RKO (cell line): ENCODE data around the gene PLEKHM3.
A peak's percentile ranks its signal among the peaks of the same experiment; 100 is the strongest.
"Not testable (repeated sequence)": the region's sequence is repeated elsewhere in the genome, so short reads cannot be mapped to it uniquely, and the experiment has no call there.

ENCODE experiments used
- DNase-seq: peaks from one replicate; pipeline ENCODE4 v3.0.0-alpha.2; 2016; ENCODE audit warnings: low spot score

The PLEKHM3 gene

DNA sequence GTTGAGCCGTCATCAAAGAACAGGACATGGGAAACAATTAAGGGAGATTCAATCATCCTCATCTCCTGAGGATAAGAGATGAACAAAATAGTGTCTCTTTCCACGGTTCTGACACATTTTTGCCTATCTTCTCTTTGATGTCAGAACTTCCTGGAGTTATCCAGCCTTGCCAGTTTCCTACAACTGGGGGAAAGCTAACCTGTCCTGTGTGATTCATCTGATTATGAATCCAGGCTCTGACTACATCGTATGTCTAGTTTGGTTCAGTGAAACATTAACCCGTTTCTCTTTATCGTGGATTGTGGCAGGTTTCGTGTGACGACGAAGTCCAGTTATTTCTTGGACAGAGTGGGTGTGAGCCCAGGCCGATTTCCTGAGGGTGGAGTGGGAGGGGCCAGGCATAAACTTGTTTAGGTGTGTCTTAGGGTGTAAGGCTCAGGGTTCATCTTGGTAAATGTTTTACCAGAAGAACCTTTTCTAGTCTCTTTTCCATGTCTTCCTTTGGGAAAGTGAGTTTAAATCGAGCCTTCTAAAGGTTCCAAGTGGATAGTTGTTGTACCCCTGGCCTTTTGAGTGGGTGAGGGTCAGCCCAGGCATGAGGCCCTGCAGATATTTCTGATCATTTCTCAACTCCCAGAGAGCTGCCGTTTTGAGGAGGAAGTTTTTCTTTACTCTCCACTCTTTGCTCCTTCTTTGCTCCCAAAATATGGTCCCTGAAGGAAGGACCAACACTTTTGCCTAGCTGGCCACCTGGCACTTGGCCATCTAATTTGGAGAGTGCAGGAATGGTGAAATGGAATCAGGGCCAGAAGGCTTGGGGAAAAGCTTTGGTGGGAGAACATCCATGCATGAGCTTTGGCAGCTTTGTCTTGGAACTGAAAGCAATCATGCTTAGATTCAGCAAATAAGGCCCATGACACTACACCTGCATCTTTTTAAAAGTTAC lies 205.2 kb downstream of the PLEKHM3 start:
- no peak for DNase-seq

DNA sequence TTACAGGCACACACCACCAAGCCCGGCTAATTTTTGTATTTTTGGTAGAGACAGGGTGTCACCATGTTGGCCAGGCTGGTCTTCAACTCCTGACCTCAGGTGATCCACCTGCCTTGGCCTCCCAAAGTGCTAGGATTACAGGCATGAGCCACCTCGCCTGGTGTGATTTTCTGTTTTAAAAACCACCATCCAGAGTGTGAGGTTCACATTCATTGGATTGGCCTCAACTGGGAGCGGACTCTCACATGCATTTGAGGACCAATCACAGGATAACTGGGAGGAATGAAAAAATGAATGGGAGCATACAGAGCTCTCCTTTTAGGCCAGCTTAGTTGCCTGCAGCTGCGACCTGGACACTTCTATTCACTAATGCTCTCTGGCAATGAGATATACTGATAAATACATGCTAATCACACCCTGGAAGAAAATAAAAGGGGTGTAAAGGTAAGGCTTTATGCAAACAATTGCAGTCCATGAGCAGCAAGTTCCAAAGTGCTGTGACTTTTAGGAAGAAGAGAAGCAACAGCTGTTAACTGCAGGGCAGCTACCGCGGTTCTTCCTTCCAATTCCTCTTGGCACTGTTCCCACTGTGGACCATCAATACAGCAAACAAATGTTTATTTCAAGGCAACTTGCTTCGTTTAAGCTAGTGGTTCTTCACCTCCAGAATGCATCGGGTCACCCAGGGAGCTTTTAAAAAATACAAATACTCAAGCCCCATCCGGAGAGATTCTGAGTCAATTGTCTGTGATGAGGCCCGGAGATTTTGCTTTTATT lies 206.1 kb downstream of the PLEKHM3 start:
- DNase-seq = no peak

DNA sequence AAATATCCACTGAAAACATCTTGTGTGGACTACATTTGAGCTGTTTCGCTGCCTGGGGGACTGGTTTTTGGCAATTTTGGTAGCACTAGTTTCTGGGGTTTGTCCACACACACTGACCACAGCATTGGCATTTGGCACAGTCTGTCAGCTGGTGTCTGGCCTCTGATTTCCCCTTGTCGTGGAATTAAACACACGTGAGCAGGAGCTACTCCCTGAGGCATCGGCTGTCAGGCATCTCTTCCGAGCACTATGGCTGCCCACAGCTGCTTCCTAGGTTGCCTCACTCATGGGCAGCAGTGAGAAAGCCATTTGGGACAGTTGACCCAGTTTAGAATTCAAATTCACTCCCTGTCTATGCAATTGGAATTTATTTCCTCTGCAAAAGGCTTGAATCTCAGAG lies 208.8 kb downstream of the PLEKHM3 start:
- DNase-seq = no peak

GRCh38 chr2:207815254-207815653 lies 210.1 kb downstream of the PLEKHM3 start:
- DNase-seq = no peak

DNA sequence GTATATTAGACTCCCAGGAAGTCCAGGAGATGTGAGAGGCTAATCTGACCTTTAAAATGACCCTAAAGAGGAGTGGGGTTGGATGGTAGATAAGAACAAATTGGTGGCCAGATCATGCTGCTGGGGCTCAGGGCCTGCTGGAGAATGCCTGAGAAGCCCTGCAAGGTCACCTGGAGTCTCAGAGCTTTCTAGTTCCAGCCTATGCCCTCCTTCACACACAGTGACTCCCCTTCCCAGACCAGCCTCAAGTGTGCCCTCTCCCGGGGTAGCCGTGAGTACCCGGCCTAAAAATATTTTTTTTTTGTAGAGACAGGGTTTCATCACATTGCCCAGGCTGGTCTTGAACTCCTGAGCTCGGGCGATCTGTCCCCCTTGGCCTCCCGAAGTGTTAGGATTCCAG lies 211.4 kb downstream of the PLEKHM3 start:
- no peak for DNase-seq

GRCh38 chr2:207813221-207813916 lies 212.0 kb downstream of the PLEKHM3 start:
- no peak for DNase-seq

- no peak for DNase-seq
Measured at GRCh38 chr2:207812726-207813080, 212.6 kb downstream of the PLEKHM3 start.

DNA sequence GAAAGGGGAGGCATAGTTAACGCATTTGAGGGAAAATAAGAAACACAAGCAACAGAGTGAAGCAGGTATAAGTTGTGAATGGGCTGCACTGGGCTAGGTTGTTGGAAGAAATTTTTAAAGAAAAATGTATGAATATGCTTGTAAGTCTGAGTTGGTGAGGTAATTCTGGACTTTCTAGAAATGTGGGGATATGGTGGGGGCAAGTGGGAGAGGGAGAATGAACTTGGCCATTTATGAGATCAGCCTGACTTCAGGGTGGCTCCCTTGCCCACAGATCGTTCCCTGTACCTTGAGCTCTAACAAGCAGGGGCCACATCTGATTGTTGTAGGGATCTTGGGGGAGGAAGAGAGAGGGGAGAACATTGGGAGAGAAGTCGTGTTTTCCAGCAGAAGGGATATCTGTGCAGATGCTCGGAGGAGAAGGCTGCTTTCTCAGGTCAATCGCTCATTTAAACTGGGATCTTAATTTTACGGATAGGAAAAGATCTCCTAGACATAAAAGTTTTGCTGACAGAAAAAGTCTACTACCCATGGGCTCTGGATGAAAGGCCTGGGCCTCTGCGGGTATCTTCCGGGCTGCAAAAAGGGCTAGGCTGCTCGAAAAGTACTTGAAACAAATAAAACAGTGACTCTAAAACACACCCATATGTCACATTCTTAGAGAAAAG lies 213.1 kb downstream of the PLEKHM3 start:
- DNase-seq = no peak

DNA sequence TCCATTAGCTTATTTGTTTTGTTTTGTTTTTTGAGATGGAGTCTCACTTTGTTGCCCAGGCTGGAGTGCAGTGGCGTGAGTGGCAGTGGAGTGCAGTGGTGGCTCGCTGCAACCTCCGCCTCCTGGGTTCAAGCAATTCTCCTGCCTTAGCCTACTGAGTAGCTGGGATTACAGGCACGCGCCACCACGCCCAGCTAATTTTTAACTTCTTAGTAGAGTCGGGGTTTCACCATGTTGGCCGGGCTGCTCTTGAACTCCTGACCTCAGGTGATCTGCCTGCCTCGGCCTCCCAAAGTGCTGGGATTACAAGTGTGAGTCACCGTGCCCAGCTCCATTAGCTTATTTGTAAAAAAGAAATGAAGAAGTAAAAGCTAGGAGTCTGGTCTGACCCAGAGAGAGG lies 213.7 kb downstream of the PLEKHM3 start:
- DNase-seq = not testable (repeated sequence)

DNA sequence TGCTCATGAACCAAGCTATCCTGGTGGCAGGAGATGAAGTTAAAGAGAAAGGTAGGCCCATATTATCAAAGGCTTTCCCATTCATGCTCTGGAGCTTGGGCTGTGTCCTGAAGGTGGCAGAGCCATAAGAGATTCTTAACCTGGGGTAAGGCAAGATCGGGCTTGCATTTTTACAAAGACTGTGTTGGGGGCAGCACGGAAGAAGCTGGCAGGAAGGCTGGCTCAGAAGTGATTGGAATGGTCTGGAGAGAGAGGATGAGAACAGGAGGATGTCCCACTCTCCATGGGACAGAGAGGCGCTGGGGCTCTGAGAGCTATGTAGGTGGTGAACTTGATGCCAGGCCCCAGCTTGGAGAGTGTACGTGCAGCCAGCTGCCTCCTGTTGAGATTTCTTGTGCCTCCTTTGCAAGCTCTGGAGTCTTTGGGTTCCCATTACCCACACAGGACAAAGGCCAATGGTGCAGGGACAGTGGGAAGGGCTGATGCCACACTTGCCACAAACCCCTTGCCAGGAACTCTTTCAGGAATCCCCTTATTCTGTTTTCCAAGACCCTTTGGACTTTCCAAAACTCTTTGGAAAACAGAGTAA lies 215.0 kb downstream of the PLEKHM3 start:
- DNase-seq = no peak

DNA sequence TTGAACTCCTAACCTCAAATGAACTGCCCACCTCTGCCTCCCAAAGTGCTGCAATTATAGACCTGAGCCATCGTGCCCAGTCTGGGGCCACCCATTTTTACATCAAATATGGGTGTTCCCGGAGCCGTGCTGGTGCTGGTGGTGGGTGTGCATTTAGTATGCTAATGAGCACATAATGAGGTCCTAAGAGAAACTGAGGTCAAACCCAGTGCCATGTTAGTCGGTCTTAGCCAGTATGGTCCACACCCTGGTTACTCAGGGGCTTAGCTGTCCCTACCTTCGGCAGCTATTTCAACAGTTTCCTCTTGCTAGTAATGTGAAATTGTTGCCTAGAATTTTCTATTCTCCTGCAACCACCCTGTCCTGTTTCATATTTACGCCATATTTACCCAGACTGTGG lies 217.2 kb downstream of the PLEKHM3 start:
- DNase-seq = no peak

GRCh38 chr2:207807516-207807915 lies 217.8 kb downstream of the PLEKHM3 start:
- DNase-seq = no peak

- DNase-seq = peak; percentile 18
Measured at GRCh38 chr2:207805566-207806226, 219.6 kb downstream of the PLEKHM3 start.

- DNase-seq = no peak
Measured at GRCh38 chr2:207802650-207803049, 222.7 kb downstream of the PLEKHM3 start.

GRCh38 chr2:207801259-207801658 lies 224.1 kb downstream of the PLEKHM3 start:
- no peak for DNase-seq

DNA sequence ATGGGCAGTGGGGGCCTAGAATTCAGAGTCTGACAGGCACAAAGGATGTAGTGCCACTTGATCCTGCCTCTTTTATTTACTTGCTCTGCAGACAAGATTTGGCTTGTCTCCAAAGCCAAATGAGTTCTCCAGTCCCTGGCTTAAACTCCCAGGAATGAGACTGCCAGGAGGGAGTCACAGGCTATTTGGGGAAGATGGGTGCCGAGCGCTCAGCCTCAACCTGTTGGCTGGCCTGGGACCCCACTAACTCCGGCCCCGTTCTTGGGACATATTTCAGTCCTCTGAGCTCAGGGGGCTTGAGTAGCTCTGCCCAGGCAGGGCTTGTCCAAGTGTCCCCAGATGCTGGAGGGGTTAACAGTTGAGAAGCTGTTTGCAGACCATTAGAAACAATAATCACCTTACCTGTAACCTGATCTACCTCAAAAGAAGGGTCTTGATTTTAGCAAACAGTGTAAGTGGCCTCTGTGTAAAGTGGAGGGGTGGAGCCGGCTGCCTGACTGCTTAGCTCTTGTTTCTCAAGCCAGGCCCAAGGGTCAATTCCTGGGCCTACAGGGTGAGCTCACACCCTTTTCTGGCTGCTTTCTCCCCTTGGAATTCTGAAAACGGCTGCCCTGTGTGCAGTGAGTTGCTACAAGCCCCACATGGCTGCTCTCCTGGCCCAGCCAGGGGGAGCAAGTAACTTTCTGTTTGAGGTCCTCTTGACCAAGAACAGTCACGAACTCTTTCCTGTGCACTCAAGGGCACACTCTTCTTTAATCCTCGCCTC lies 228.6 kb downstream of the PLEKHM3 start:
- DNase-seq = no peak

DNA sequence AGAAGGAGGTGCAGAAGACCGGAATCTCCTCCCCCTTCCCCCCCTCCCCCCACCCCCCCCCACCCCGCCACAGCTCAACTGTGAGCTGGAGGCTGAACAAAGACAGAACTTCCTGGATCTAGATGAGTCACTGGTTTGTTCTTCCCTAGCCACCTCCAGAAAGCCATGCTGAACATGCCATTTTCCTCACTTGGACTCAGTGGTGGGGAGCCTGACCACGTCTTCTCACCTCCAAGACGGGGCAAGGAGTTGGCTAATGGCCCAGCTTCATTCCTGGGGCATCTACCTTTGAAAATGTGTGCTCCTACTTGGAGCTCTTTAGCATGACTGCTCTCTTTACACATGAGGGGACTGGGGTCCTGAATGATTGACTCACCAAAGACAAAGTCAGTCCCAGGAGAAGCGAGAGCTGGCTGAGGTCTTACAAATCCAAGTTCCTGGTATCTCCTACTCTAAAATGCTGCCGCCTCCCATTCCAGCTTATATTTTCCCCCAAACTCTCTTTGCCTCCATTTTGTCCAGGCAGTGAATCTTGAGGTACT lies 233.0 kb downstream of the PLEKHM3 start:
- peak; percentile 56 for DNase-seq

GRCh38 chr2:207791579-207792243 lies 233.6 kb downstream of the PLEKHM3 start:
- no peak for DNase-seq

DNA sequence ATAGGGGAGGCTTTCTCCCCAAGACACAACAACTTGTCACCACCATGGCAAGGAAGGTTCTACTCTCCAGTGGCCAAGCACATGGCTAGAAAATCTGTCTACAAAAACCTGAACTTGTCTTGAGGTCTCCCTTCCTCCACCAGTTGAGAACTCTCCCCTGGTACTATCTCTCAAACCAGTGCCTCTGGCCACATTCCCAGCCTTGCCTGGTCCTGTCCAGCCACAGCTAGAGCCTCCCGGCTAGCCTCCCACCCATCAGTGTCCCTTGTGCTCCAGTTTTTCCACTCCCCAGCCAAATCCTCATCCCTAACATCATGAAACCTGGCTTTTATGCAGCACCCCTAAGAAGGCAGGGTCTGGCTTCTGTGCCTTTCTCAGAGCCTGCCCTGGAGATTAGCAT lies 234.4 kb downstream of the PLEKHM3 start:
- DNase-seq = no peak
